Panc1 (cell line): ENCODE measurements around the gene POU3F1. TPM values are rescaled to one million over a fixed set of nuclear protein-coding genes. Genes with fewer than 3 reads are reported as not detected.
A peak's percentile ranks its signal among the peaks of the same experiment; 100 is the strongest.

Experiments used
- ATAC-seq: fragments of 200-7000 bp; cut with Tn5 transposase; 2 replicates; pipeline ENCODE4 v1.9.1; 2020; ENCODE audit warnings: mild to moderate bottlenecking, moderate library complexity
- BruUV-seq: library from RNA; stranded (reverse); fragments of 400-500 nt; replicated peaks from 2 replicates; lab custom pipeline; 2021; lab: Mats Ljungman, UMichigan
- CTCF ChIA-PET: fragments of 300-600 bp; sonication (Branson Sonifier 250); formaldehyde crosslinking; loops from one replicate; lab custom pipeline; 2022; ENCODE audit warnings: antibody characterized with exemption; lab: Charles Lee
- POLR2A ChIA-PET: fragments of 300-600 bp; sonication (Branson Sonifier 250); formaldehyde crosslinking; loops from one replicate; lab custom pipeline; 2022; ENCODE audit warnings: antibody characterized with exemption; lab: Charles Lee
- DNase-seq: peaks from one replicate; pipeline ENCODE4 v3.0.0-alpha.2; 2010; ENCODE audit warnings: low read depth, low spot score
- H3K27ac ChIP-seq: 2 replicates; pipeline ENCODE4 v1.5.1; 2011; ENCODE audit warnings: mild to moderate bottlenecking, low read length, inconsistent platforms
- H3K27me3 ChIP-seq: fragments of 200-500 bp; sonication (Bioruptor generic); 2 replicates; pipeline ENCODE4 v1.6.0; 2014; ENCODE audit warnings: low read length, inconsistent platforms; ENCODE audit not compliant: control insufficient read depth, insufficient read depth
- H3K36me3 ChIP-seq: fragments of 200-500 bp; sonication (Bioruptor generic); 2 replicates; pipeline ENCODE4 v1.5.1; 2014; ENCODE audit warnings: inconsistent platforms, mild to moderate bottlenecking, low read length, moderate library complexity; ENCODE audit not compliant: control insufficient read depth, insufficient read depth
- H3K4me1 ChIP-seq: 2 replicates; pipeline ENCODE4 v1.5.1; 2011; ENCODE audit warnings: inconsistent platforms, mild to moderate bottlenecking, low read length, moderate library complexity; ENCODE audit not compliant: control insufficient read depth, insufficient read depth
- H3K4me3 ChIP-seq, 2 experiments: 2 replicates each; pipeline ENCODE4 v1.5.1; 2011 to 2012; ENCODE audit warnings: low read depth in 2 of 2, low read length in 2 of 2, mild to moderate bottlenecking in 2 of 2, inconsistent platforms in 1 of 2, moderate library complexity in 1 of 2
- H3K9me3 ChIP-seq: fragments of 200-500 bp; sonication (Bioruptor generic); 2 replicates; pipeline ENCODE4 v1.5.1; 2014; ENCODE audit warnings: low read depth, mild to moderate bottlenecking, inconsistent platforms, low read length, moderate library complexity; ENCODE audit not compliant: control insufficient read depth, insufficient read depth
- CTCF ChIP-seq: fragments of 450-650 bp; IDR thresholded peaks from 2 replicates; pipeline ENCODE4 v1.5.1; 2017; ENCODE audit warnings: mild to moderate bottlenecking
- POLR2AphosphoS5 ChIP-seq: IDR thresholded peaks from 2 replicates; pipeline ENCODE4 v1.6.1; 2012; ENCODE audit warnings: mild to moderate bottlenecking, low read depth, low read length, moderate library complexity
- REST ChIP-seq, 2 experiments: IDR thresholded peaks; 2 replicates each; pipeline ENCODE4 v1.6.1; 2011 to 2012; ENCODE audit warnings: low read depth in 2 of 2, control low read depth in 1 of 2, low read length in 1 of 2, mild to moderate bottlenecking in 1 of 2, moderate library complexity in 1 of 2; ENCODE audit not compliant: insufficient read depth in 1 of 2
- SIN3A ChIP-seq: IDR thresholded peaks from 2 replicates; pipeline ENCODE4 v1.6.1; 2012; ENCODE audit warnings: low read depth, mild to moderate bottlenecking, low read length, moderate library complexity, borderline replicate concordance; ENCODE audit not compliant: insufficient read depth
- TCF7L2 ChIP-seq: IDR thresholded peaks from 2 replicates; pipeline ENCODE4 v1.6.1; 2011; ENCODE audit warnings: mild to moderate bottlenecking, low read depth, low read length, inconsistent platforms
- in situ Hi-C: cut with HindIII; loops from 2 replicates; pipeline ENCODE4 v1.10.0; 2016; ENCODE audit warnings: low sequenced_read_pairs, low pct_unique_long_range_greater_than_20kb
- intact Hi-C: fragments of 100-400 bp; cut with micrococcal nuclease; formaldehyde crosslinking; loops from one replicate; pipeline ENCODE4 v1.10.0; 2022; ENCODE audit not compliant: unreplicated experiment
- total RNA-seq: library from RNA; stranded (reverse); gene quantifications from one replicate; pipeline ENCODE4 v1.2.1, GENCODE V29; 2021; ENCODE audit not compliant: unreplicated experiment

POU3F1 gene
- total RNA-seq, 1 experiment from 2014 or later = 0.08 TPM

GRCh38 chr1:38045401-38046332, 926 bp downstream of the POU3F1 start:
- H3K4me1 ChIP-seq = peaks cover 4% of the 10 kb centered on the region; the same call in 1 of the 2 replicates
- H3K9me3 ChIP-seq = no peaks in the 10 kb centered on the region
- ATAC-seq (no peak), DNase-seq (no peak)
- intact Hi-C loops (no loop called here), in situ Hi-C loops (no loop called here)
- H3K27me3 ChIP-seq = peaks cover 11% of the 10 kb centered on the region; the same call in 1 of the 2 replicates
- BruUV-seq = no TSS peak
- TF ChIP-seq CTCF (no peak), REST (IDR thresholded peaks at IDR 0.05; ENCODE audit: insufficient read depth in 1 of 2, low read depth in 2 of 2, low read length in 1 of 2) (no peak), TCF7L2 (no peak), SIN3A (no peak), POLR2AphosphoS5 (no peak)
- no peak overlapping the region for H3K27ac ChIP-seq
- ChIA-PET POLR2A (no interaction called here), CTCF (no interaction called here)
- no peaks in the 10 kb centered on the region for H3K36me3 ChIP-seq
- no peak overlapping the region; a peak in 1 of 4 replicates for H3K4me3 ChIP-seq

- ChIA-PET CTCF (no interaction called here), POLR2A (interaction anchor here (0.7 kb wide), 1 partner anchor 14 kb away, joined by 10 read pairs; no protein-coding TSS in a partner anchor)
- no peak for TF ChIP-seq REST (IDR thresholded peaks at IDR 0.05; ENCODE audit: insufficient read depth in 1 of 2, low read depth in 2 of 2, low read length in 1 of 2)
- TF ChIP-seq SIN3A = no peak
- TF ChIP-seq CTCF = no peak
- no peak for TF ChIP-seq POLR2AphosphoS5
- no peak for TF ChIP-seq TCF7L2
- intact Hi-C loops = no loop called here
- BruUV-seq = no TSS peak
- Histone ChIP-seq H3K9me3 (no peaks in the 10 kb centered on the region), H3K27me3 (peaks cover 11% of the 10 kb centered on the region; the same call in 1 of the 2 replicates), H3K27ac (no peak overlapping the region), H3K4me3 (peak overlapping the region; percentile 23 to 37), H3K36me3 (no peaks in the 10 kb centered on the region), H3K4me1 (peaks cover 4% of the 10 kb centered on the region; the same call in 1 of the 2 replicates)
- ATAC-seq (no peak), DNase-seq (no peak)
- in situ Hi-C loops = no loop called here
These were observed 2.1 kb downstream of the POU3F1 start for GRCh38 chr1:38044221-38045215.
